HepG2 (cell line): Measurements from ENCODE around the gene MOGAT3. TPM values are rescaled to one million over a fixed set of nuclear protein-coding genes. Genes with fewer than 3 reads are reported as not detected.
A peak's percentile ranks its signal among the peaks of the same experiment; 100 is the strongest.

ENCODE experiments used
- GATAD1 ChIP-seq: IDR thresholded peaks from 2 replicates; pipeline ENCODE4 v1.6.1; 2016; ENCODE audit warnings: missing genetic modification reagents, missing compliant biosample characterization
- GATAD2A ChIP-seq: IDR thresholded peaks from 2 replicates; pipeline ENCODE4 v1.6.1; 2016
- ZNF841 ChIP-seq: sonication (generic); formaldehyde crosslinking; IDR thresholded peaks from 2 replicates; pipeline ENCODE4 v1.8.1; 2023; ENCODE audit warnings: missing genetic modification reagents, borderline replicate concordance
- ZZZ3 ChIP-seq: sonication (generic); formaldehyde crosslinking; IDR thresholded peaks from 2 replicates; pipeline ENCODE4 v1.4.0; 2020; ENCODE audit warnings: missing genetic modification reagents, mild to moderate bottlenecking, borderline replicate concordance
- polyA plus RNA-seq, 8 experiments: library from polyadenylated mRNA; depleted of rRNA in 3 of 8; stranded (reverse) in 7 of 8; unstranded in 1 of 8; fragments of >200 nt; fragmentation: Illumina TruSeq in 4 of 8; extraction: Trizol in 4 of 8; gene quantifications; 2 replicates each; pipeline versions ENCODE4 v1.2.1 to v1.2.3, GENCODE V29; 2011 to 2016; ENCODE audit warnings: low read depth in 4 of 8, missing spikeins in 1 of 8, mixed read lengths in 1 of 8; ENCODE audit not compliant: insufficient read depth in 1 of 8
- total RNA-seq, 5 experiments: library from RNA; depleted of rRNA; stranded (reverse); fragments of >200 nt; fragmentation: Illumina TruSeq; extraction: Trizol; gene quantifications; 2 replicates each; pipeline ENCODE4 v1.2.3, GENCODE V29; 2016; ENCODE audit warnings: low read depth in 1 of 5
- TF ChIP-seq, protein P1 (sequence below): sonication (generic); formaldehyde crosslinking; IDR thresholded peaks from 2 replicates; pipeline ENCODE4 v1.4.0; 2020; ENCODE audit warnings: low read depth, mild to moderate bottlenecking, missing genetic modification reagents
- TF ChIP-seq, protein P2 (sequence below): sonication (generic); formaldehyde crosslinking; IDR thresholded peaks from 2 replicates; pipeline ENCODE4 v1.5.0; 2020; ENCODE audit warnings: mild to moderate bottlenecking, missing genetic modification reagents

The MOGAT3 gene
- total and polyA plus RNA-seq, 2 of the 13 experiments (the other 11 are each of a cell fraction or from before 2014, with no cell fraction given): 22.5 to 30.5 TPM

DNA sequence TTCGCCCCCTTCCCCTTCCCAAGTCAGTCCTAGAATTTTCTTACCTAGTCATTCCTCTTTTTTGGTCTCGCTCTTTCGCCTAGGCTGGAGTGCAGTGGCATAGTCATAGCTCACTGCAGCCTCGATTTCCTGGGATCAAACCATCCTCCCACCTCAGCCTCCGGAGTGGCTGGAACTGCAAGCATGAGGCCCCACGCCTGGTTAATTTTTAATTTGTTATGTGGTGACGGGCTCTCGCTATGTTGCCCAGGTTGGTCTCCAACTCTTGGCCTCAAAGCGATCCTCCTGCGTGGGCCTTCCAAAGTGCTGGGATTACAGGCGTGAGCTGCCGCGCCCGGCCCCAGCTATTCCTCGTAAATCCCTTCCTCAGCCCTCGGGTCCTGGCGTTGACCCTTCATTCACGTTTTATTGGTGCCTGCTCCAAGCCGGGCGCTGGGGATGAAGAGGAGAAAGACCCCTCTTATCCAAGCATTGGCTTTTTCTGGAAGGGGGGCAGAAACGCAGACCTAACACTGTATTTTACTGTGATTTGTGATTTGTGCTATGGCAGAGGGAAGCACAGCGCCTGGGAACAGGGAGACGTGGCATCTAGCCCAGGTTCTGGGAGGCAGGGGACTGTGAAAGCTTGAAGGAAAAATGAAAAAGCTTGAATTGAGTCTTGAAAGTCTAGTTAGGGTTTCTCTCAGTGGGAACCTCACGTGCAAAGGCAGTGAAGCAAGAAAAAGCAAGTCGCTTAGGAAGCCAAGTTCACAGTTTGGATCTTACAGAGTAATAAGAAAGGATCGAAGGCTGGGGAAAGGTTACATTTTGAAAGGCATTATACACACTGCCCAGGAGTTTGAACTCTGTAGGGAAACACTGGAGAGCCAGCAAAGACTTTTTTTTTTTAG, 17.6 kb upstream of the MOGAT3 start (continued):
- TF ChIP-seq, protein P1, sequence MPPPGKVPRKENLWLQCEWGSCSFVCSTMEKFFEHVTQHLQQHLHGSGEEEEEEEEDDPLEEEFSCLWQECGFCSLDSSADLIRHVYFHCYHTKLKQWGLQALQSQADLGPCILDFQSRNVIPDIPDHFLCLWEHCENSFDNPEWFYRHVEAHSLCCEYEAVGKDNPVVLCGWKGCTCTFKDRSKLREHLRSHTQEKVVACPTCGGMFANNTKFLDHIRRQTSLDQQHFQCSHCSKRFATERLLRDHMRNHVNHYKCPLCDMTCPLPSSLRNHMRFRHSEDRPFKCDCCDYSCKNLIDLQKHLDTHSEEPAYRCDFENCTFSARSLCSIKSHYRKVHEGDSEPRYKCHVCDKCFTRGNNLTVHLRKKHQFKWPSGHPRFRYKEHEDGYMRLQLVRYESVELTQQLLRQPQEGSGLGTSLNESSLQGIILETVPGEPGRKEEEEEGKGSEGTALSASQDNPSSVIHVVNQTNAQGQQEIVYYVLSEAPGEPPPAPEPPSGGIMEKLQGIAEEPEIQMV (CRISPR knock-in tag): no peak
- TF ChIP-seq, protein P2, sequence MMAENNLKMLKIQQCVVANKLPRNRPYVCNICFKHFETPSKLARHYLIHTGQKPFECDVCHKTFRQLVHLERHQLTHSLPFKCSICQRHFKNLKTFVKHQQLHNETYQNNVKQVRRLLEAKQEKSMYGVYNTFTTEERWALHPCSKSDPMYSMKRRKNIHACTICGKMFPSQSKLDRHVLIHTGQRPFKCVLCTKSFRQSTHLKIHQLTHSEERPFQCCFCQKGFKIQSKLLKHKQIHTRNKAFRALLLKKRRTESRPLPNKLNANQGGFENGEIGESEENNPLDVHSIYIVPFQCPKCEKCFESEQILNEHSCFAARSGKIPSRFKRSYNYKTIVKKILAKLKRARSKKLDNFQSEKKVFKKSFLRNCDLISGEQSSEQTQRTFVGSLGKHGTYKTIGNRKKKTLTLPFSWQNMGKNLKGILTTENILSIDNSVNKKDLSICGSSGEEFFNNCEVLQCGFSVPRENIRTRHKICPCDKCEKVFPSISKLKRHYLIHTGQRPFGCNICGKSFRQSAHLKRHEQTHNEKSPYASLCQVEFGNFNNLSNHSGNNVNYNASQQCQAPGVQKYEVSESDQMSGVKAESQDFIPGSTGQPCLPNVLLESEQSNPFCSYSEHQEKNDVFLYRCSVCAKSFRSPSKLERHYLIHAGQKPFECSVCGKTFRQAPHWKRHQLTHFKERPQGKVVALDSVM (CRISPR knock-in tag): peak; percentile 100
- TF ChIP-seq ZZZ3 (CRISPR knock-in tag) (0 out of 2 replicates have a peak, but pooled peaks have one; percentile 30), GATAD2A (CRISPR knock-in tag) (no peak), GATAD1 (CRISPR knock-in tag) (peak; percentile 53), ZNF841 (CRISPR knock-in tag) (no peak)
